H1 (cell line): ENCODE measurements around the gene NOS3. TPM values are rescaled to one million over a fixed set of nuclear protein-coding genes. Genes with fewer than 3 reads are reported as not detected.

Experiments
- CHD1 ChIP-seq: IDR thresholded peaks from 2 replicates; pipeline ENCODE4 v1.6.1; 2012; ENCODE audit warnings: low read depth, low read length, improper control_type of control experiment
- GABPA ChIP-seq: IDR thresholded peaks from 2 replicates; pipeline ENCODE4 v1.6.1; 2011; ENCODE audit warnings: mild to moderate bottlenecking, low read length, moderate library complexity, borderline replicate concordance; ENCODE audit not compliant: insufficient read depth
- JUND ChIP-seq: IDR thresholded peaks from 2 replicates; pipeline ENCODE4 v1.6.1; 2011; ENCODE audit warnings: mild to moderate bottlenecking, improper control_type of control experiment, low read length
- NANOG ChIP-seq: IDR thresholded peaks from 2 replicates; pipeline ENCODE4 v1.6.1; 2011; ENCODE audit warnings: low read length, low read depth, mild to moderate bottlenecking, inconsistent platforms; ENCODE audit not compliant: insufficient read depth, poor library complexity, severe bottlenecking
- POU5F1 ChIP-seq: IDR thresholded peaks from 2 replicates; pipeline ENCODE4 v1.6.1; 2011; ENCODE audit warnings: low read depth, mild to moderate bottlenecking, low read length, moderate library complexity
- RNF2 ChIP-seq: fragments of 200-900, 300-1000 bp; sonication (generic); IDR thresholded peaks from 2 replicates; pipeline ENCODE4 v1.7.1; 2016; ENCODE audit warnings: borderline replicate concordance, low read depth, mild to moderate bottlenecking, antibody characterized with exemption, low read length; ENCODE audit not compliant: poor library complexity, severe bottlenecking; ENCODE audit errors: missing control alignments
- TEAD4 ChIP-seq: IDR thresholded peaks from 2 replicates; pipeline ENCODE4 v1.6.1; 2012; ENCODE audit warnings: low read depth, low read length, inconsistent platforms, mixed read lengths
- polyA plus RNA-seq, 7 experiments: library from polyadenylated mRNA; depleted of rRNA in 3 of 7; stranded (reverse) in 5 of 7; unstranded in 2 of 7; fragments of >200 nt in 5 of 7; fragments of 200-250 nt in 2 of 7; gene quantifications; 1 replicate in 5 of 7; 2 replicates in 1 of 7; 4 replicates in 1 of 7; pipeline versions ENCODE4 v1.2.1 to v1.2.3, GENCODE V29; 2011 to 2013; ENCODE audit warnings: missing spikeins in 2 of 7, mixed read lengths in 2 of 7
- total RNA-seq: library from RNA; stranded (reverse); fragmentation: NEBNext Ultra II Directional; extraction: Animal tissue kit (Norgen Biotek cat#: 25700); gene quantifications from 2 replicates; pipeline ENCODE4 v1.2.1, GENCODE V29; 2021
- TF ChIP-seq, protein P1 (sequence below): fragments of 300-600 bp; sonication (generic); IDR thresholded peaks from 2 replicates; pipeline ENCODE4 v1.7.1; 2012; ENCODE audit warnings: low read length, moderate library complexity, mild to moderate bottlenecking, inconsistent platforms; ENCODE audit not compliant: insufficient replicate concordance
- TF ChIP-seq, protein P2 (sequence below): IDR thresholded peaks from 2 replicates; pipeline ENCODE4 v1.6.1; 2012; ENCODE audit warnings: inconsistent platforms

The NOS3 gene
- total and polyA plus RNA-seq, 2 of the 8 experiments (the other 6 are each of a cell fraction or from before 2014, with no cell fraction given): 4.4 to 16.2 TPM

DNA sequence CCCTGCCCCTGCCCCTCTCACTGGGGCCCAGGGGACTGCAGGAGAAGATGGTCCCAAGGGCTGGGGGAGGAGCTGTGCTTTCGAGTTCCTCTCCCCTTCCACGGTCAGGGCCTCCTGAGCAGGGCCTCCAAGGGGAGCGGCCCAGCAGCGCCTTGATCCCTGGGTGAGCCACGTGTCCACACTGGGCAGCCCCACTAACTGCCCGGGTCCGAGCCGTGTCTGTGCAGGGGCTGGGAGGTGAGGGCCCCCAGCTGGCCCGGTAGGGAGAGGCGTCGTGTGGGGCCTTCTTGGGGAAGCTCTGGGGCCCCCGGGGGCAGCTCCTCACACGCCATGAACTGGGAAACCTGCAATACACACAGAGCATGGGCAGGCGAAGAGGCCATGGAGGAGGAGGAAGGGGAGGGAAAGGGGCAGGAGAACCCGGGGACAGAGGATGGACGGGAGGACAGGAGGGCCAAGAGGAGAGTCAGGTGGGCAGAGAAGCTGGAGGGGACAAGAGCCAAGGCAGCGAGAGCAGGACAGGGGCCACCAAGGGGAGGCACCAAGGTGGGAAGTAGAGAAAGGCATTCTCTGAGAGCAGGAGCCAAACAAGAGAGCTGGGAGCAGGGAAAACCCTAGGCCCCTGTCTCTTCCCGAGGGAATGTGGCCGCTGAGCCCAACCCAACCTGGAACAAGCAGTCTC is 45.5 kb upstream of the NOS3 start (continued):
- TF ChIP-seq, protein P1, sequence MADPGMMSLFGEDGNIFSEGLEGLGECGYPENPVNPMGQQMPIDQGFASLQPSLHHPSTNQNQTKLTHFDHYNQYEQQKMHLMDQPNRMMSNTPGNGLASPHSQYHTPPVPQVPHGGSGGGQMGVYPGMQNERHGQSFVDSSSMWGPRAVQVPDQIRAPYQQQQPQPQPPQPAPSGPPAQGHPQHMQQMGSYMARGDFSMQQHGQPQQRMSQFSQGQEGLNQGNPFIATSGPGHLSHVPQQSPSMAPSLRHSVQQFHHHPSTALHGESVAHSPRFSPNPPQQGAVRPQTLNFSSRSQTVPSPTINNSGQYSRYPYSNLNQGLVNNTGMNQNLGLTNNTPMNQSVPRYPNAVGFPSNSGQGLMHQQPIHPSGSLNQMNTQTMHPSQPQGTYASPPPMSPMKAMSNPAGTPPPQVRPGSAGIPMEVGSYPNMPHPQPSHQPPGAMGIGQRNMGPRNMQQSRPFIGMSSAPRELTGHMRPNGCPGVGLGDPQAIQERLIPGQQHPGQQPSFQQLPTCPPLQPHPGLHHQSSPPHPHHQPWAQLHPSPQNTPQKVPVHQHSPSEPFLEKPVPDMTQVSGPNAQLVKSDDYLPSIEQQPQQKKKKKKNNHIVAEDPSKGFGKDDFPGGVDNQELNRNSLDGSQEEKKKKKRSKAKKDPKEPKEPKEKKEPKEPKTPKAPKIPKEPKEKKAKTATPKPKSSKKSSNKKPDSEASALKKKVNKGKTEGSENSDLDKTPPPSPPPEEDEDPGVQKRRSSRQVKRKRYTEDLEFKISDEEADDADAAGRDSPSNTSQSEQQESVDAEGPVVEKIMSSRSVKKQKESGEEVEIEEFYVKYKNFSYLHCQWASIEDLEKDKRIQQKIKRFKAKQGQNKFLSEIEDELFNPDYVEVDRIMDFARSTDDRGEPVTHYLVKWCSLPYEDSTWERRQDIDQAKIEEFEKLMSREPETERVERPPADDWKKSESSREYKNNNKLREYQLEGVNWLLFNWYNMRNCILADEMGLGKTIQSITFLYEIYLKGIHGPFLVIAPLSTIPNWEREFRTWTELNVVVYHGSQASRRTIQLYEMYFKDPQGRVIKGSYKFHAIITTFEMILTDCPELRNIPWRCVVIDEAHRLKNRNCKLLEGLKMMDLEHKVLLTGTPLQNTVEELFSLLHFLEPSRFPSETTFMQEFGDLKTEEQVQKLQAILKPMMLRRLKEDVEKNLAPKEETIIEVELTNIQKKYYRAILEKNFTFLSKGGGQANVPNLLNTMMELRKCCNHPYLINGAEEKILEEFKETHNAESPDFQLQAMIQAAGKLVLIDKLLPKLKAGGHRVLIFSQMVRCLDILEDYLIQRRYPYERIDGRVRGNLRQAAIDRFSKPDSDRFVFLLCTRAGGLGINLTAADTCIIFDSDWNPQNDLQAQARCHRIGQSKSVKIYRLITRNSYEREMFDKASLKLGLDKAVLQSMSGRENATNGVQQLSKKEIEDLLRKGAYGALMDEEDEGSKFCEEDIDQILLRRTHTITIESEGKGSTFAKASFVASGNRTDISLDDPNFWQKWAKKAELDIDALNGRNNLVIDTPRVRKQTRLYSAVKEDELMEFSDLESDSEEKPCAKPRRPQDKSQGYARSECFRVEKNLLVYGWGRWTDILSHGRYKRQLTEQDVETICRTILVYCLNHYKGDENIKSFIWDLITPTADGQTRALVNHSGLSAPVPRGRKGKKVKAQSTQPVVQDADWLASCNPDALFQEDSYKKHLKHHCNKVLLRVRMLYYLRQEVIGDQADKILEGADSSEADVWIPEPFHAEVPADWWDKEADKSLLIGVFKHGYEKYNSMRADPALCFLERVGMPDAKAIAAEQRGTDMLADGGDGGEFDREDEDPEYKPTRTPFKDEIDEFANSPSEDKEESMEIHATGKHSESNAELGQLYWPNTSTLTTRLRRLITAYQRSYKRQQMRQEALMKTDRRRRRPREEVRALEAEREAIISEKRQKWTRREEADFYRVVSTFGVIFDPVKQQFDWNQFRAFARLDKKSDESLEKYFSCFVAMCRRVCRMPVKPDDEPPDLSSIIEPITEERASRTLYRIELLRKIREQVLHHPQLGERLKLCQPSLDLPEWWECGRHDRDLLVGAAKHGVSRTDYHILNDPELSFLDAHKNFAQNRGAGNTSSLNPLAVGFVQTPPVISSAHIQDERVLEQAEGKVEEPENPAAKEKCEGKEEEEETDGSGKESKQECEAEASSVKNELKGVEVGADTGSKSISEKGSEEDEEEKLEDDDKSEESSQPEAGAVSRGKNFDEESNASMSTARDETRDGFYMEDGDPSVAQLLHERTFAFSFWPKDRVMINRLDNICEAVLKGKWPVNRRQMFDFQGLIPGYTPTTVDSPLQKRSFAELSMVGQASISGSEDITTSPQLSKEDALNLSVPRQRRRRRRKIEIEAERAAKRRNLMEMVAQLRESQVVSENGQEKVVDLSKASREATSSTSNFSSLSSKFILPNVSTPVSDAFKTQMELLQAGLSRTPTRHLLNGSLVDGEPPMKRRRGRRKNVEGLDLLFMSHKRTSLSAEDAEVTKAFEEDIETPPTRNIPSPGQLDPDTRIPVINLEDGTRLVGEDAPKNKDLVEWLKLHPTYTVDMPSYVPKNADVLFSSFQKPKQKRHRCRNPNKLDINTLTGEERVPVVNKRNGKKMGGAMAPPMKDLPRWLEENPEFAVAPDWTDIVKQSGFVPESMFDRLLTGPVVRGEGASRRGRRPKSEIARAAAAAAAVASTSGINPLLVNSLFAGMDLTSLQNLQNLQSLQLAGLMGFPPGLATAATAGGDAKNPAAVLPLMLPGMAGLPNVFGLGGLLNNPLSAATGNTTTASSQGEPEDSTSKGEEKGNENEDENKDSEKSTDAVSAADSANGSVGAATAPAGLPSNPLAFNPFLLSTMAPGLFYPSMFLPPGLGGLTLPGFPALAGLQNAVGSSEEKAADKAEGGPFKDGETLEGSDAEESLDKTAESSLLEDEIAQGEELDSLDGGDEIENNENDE: no peak
- TF ChIP-seq, protein P2, sequence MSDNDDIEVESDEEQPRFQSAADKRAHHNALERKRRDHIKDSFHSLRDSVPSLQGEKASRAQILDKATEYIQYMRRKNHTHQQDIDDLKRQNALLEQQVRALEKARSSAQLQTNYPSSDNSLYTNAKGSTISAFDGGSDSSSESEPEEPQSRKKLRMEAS: no peak
- no peak for TF ChIP-seq RNF2
- TF ChIP-seq TEAD4: no peak
- no peak for TF ChIP-seq CHD1
- no peak for TF ChIP-seq NANOG
- no peak for TF ChIP-seq GABPA
- TF ChIP-seq POU5F1: no peak
- TF ChIP-seq JUND: no peak
